ENCODE measurements around the gene P3H3.

P3H3 gene

DNA sequence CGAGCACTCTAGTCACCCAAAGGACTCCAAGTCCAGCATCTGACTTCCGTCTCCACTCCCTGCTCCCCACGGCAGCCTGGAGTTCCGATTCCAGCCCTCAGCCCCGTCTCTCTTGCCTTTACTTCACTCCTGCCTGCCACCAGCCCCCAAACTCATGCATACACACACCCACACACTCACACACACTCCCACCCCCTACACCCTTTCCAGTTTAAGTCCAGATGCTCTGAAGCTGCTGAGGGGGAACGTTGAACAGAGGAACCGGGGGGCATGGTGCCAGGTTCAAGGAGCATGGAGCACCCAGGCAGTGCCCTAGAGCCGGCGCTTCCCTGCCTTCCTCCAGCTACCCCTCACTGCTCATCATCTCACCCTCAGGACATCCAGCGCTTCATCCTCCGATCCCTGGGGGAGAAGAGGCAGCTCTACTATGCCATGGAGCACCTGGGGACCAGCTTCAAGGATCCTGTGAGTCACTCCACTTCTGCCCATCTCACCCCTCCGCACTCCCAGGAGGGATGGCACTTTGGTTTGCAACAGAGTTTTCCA, 3.3 kb downstream of the P3H3 start:
- no peak overlapping the region for H3K4me3 ChIP-seq (ENCODE audit: low read depth, low read length)
- TF ChIP-seq, protein P1, sequence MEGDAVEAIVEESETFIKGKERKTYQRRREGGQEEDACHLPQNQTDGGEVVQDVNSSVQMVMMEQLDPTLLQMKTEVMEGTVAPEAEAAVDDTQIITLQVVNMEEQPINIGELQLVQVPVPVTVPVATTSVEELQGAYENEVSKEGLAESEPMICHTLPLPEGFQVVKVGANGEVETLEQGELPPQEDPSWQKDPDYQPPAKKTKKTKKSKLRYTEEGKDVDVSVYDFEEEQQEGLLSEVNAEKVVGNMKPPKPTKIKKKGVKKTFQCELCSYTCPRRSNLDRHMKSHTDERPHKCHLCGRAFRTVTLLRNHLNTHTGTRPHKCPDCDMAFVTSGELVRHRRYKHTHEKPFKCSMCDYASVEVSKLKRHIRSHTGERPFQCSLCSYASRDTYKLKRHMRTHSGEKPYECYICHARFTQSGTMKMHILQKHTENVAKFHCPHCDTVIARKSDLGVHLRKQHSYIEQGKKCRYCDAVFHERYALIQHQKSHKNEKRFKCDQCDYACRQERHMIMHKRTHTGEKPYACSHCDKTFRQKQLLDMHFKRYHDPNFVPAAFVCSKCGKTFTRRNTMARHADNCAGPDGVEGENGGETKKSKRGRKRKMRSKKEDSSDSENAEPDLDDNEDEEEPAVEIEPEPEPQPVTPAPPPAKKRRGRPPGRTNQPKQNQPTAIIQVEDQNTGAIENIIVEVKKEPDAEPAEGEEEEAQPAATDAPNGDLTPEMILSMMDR (IDR thresholded peaks at IDR 0.05; ENCODE audit: low read depth, low read length) = no peak

DNA sequence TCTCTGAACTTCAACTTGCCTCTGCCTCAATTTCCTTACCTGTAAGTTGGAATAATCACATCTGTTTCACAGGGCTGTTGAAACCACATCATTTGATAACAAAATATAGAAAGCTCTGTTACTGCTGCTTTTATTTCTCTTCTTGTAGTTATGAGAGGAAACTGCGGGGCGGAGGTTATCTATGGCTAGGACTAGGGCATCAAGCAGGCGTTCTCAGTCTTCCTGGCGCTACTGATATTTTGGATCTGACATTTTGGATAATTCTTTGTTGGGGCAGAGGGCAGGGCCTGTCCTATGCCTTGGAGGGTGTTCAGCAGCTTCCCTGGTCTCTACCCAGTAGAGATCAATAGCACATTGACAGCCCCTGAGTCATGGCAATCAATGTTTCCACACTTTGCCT, 3.9 kb downstream of the P3H3 start:
- H3K4me3 ChIP-seq (ENCODE audit: low read depth, low read length) = no peak overlapping the region
- TF ChIP-seq, protein P1 (IDR thresholded peaks at IDR 0.05; ENCODE audit: low read depth, low read length) = no peak

DNA sequence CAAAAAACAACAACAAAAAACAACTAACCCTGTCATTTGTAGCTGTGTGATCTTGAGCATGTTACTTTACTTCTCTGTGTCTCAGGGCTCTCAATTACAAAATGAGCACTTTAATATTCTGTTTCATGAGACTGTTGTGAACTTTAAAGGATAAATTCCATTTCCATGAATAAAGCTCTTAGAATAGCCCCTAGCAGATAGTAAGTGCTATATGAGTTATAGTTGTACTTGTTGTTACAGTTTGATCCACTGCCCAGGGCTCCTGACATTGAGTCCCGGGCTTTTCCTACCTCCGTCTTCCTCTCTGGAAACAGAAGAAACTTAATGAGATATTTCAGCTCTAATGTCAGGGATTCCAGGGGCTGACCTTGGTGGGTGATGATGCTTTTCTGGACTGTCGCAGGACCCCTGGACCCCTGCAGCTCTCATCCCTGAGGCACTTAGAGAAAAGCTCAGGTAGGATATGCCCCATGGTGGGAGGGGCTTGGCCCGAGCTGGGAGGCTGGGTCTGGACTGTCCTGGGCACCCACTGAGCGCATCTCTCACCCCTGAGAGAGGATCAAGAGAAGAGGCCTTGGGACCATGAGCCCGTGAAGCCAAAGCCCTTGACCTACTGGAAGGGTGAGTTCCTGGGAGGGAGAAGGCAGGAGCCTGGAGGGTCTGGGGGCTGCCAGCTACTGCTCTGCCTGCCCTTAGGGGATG, 5.1 kb downstream of the P3H3 start:
- no peak overlapping the region for H3K4me3 ChIP-seq (ENCODE audit: low read depth, low read length)
- TF ChIP-seq, protein P1 (IDR thresholded peaks at IDR 0.05; ENCODE audit: low read depth, low read length) = no peak

DNA sequence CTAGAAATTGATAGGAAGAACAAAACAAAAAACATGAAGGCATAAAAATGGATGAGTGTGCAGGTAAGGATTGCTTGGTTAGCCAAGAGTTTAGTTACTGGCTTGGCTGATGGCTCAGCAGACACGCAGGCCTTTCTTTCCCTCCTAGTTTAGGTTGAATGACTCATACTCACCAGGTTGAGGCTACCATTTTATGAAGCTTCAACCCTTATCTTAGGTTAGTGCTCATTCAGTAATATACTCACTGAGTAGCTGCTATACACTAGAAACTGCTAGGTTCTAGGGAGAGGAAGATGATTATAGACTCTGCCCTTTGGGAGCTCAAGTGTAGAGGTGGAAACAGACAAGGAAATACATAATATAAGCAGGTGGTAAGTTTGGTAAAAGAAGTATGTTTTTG, 6.0 kb downstream of the P3H3 start:
- no peak overlapping the region for H3K4me3 ChIP-seq (ENCODE audit: low read depth, low read length)
- TF ChIP-seq, protein P1 (IDR thresholded peaks at IDR 0.05; ENCODE audit: low read depth, low read length) = no peak

DNA sequence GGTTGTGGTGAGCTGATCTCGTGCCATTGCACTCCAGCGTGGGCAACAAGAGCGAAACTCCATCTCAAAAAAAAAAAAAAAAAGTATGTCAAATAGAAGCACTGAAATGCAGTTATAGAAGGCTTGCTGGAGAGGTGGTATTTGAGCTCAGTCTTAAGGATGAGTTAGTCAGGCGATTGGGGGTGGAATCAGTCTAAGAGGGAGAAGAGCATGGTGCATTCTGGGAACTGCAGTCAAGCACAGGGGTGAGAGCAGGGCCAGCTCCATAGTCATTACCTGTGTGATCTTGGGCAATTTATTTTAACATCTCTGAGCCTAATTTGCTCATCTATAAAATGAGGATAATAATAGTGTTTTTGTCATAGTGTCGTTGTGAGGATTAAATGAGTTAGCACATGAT, 6.7 kb downstream of the P3H3 start:
- TF ChIP-seq, protein P1 (IDR thresholded peaks at IDR 0.05; ENCODE audit: low read depth, low read length) = no peak
- no peak overlapping the region for H3K4me3 ChIP-seq (ENCODE audit: low read depth, low read length)

DNA sequence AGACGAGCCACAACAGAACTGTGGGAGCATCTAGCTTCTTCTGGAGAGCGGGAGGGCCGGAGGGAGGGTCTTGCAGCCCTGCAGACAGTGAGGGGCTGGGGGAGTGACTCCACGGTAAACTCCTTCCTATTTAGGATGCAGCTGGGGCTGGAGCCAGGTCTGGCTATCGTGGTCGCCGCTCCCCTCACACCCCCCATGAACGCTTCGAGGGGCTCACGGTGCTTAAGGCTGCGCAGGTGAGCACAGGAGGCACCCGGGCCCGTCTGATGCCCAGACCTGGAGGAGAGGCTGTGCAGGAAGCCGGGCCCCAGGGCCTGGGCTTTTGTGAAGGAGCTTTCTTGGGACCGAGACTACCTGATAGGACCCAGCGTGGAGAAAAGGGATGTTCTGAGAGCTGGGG, 8.6 kb downstream of the P3H3 start:
- H3K4me3 ChIP-seq (ENCODE audit: low read depth, low read length) = no peak overlapping the region
- TF ChIP-seq, protein P1 (IDR thresholded peaks at IDR 0.05; ENCODE audit: low read depth, low read length) = no peak

DNA sequence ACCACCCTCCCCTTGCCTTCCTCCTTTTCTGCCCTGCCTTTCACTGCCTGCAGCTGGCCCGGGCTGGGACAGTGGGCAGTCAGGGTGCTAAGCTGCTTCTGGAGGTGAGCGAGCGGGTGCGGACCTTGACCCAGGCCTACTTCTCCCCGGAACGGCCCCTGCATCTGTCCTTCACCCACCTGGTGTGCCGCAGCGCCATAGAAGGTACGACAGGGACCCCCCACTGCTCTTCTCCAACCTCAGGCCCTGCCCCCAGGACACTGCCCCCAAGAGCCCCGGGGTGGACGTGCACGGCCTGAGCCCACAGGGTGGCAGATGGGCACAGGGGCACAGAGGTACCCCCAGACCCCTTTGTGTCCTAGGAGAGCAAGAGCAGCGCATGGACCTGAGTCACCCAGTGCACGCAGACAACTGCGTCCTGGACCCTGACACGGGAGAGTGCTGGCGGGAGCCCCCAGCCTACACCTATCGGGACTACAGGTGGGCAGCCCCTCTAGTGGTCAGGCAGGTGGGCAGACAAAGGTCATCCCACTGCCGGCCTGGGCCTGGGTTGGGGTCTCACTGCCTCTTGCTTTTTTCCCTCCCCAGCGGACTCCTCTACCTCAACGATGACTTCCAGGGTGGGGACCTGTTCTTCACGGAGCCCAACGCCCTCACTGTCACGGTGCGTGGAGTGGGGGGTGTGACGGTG, 9.3 kb downstream of the P3H3 start:
- TF ChIP-seq, protein P1 (IDR thresholded peaks at IDR 0.05; ENCODE audit: low read depth, low read length) = no peak
- H3K4me3 ChIP-seq (ENCODE audit: low read depth, low read length) = no peak overlapping the region
